Muscle of leg (tissue), 11 donors: Measurements from ENCODE around the gene CIDEA. TPM values are rescaled to one million over a fixed set of nuclear protein-coding genes. Genes with fewer than 3 reads are reported as not detected.
A peak's percentile ranks its signal among the peaks of the same experiment; 100 is the strongest.

Experiments
- DNase-seq: peaks from one replicate; pipeline ENCODE4 v3.0.0; 2013
- H3K27ac ChIP-seq: one replicate; pipeline ENCODE4 v1.5.1; 2013; ENCODE audit warnings: mild to moderate bottlenecking, low read length, control low read depth
- H3K27me3 ChIP-seq: one replicate; pipeline ENCODE4 v1.6.1; 2013; ENCODE audit warnings: low read length; ENCODE audit not compliant: control insufficient read depth, insufficient read depth
- H3K36me3 ChIP-seq: one replicate; pipeline ENCODE4 v1.6.1; 2013; ENCODE audit warnings: low read length; ENCODE audit not compliant: control insufficient read depth, insufficient read depth
- H3K4me1 ChIP-seq: one replicate; pipeline ENCODE4 v1.6.1; 2013; ENCODE audit warnings: low read length; ENCODE audit not compliant: control insufficient read depth, insufficient read depth
- H3K4me3 ChIP-seq: one replicate; pipeline ENCODE4 v1.5.1; 2013; ENCODE audit warnings: low read length, control low read depth
- H3K9me3 ChIP-seq: replicated peaks from 2 replicates; pipeline ENCODE4 v1.6.1; 2013; ENCODE audit warnings: low read depth, low read length; ENCODE audit not compliant: control insufficient read depth
- WGBS: methylation state at CpG from one replicate; pipeline ENCODE4 v1.1.5; 2013; ENCODE audit warnings: missing lambda C conversion rate; ENCODE audit not compliant: insufficient coverage; 5-methylcytosine and 5-hydroxymethylcytosine counted together
- polyA plus RNA-seq, 8 donors: library from polyadenylated mRNA; unstranded; fragments of 120-200 nt; gene quantifications; one replicate each; pipeline versions ENCODE4 v1.2.1 to v1.2.3, GENCODE V29; 2013; ENCODE audit warnings: inconsistent platforms in 1 of 8, low replicate concordance in 1 of 8; ENCODE audit not compliant: insufficient read length in 8 of 8, insufficient read depth in 1 of 8
- total RNA-seq: library from RNA; stranded (reverse); fragments of 120-200 nt; gene quantifications from one replicate; pipeline ENCODE4 v1.2.4, GENCODE V29; 2013

The CIDEA gene
- total and polyA plus RNA-seq, 9 donors: not detected

- Histone ChIP-seq H3K9me3 (no peaks in the 10 kb centered on the region), H3K27ac (peak overlapping the region; percentile 88), H3K27me3 (no peaks in the 10 kb centered on the region), H3K4me1 (peaks cover 45% of the 10 kb centered on the region), H3K36me3 (peaks cover 59% of the 10 kb centered on the region), H3K4me3 (no peak overlapping the region)
- peak; percentile 91 for DNase-seq
- 30% methylated on average over 2 of the region's 6 CpGs for whole genome bisulfite sequencing
These were observed 63.6 kb downstream of the CIDEA start for GRCh38 chr18:12317664-12318333.

- peaks cover 59% of the 10 kb centered on the region for H3K36me3 ChIP-seq
- WGBS: 27% methylated on average over 5 of the region's 5 CpGs
- H3K4me1 ChIP-seq: peaks cover 44% of the 10 kb centered on the region
- DNase-seq: no peak
- H3K27ac ChIP-seq: peak overlapping the region; percentile 88
- H3K27me3 ChIP-seq: no peaks in the 10 kb centered on the region
- H3K9me3 ChIP-seq: no peaks in the 10 kb centered on the region
- no peak overlapping the region for H3K4me3 ChIP-seq
These were observed 64.2 kb downstream of the CIDEA start for GRCh38 chr18:12318334-12318697.

GRCh38 chr18:12318857-12319256 is 64.7 kb downstream of the CIDEA start:
- peaks cover 39% of the 10 kb centered on the region for H3K4me1 ChIP-seq
- no peak for DNase-seq
- no peak overlapping the region for H3K4me3 ChIP-seq
- H3K36me3 ChIP-seq: peaks cover 58% of the 10 kb centered on the region
- peak overlapping the region; percentile 88 for H3K27ac ChIP-seq
- no CpG with 5 or more reads among the region's 5 CpGs for WGBS
- no peaks in the 10 kb centered on the region for H3K27me3 ChIP-seq
- H3K9me3 ChIP-seq: no peaks in the 10 kb centered on the region

GRCh38 chr18:12321333-12321732 is 67.2 kb downstream of the CIDEA start:
- Histone ChIP-seq H3K4me1 (peaks cover 21% of the 10 kb centered on the region), H3K4me3 (no peak overlapping the region), H3K9me3 (no peaks in the 10 kb centered on the region), H3K36me3 (peaks cover 63% of the 10 kb centered on the region), H3K27me3 (no peaks in the 10 kb centered on the region), H3K27ac (no peak overlapping the region)
- DNase-seq: no peak
- WGBS: 61% methylated on average over 4 of the region's 4 CpGs

- Histone ChIP-seq H3K4me3 (no peak overlapping the region), H3K4me1 (peaks cover 15% of the 10 kb centered on the region), H3K9me3 (no peaks in the 10 kb centered on the region), H3K27me3 (no peaks in the 10 kb centered on the region), H3K27ac (no peak overlapping the region), H3K36me3 (peaks cover 67% of the 10 kb centered on the region)
- no peak for DNase-seq
- 97% methylated on average over 58 of the region's 58 CpGs for WGBS
These were observed 71.0 kb downstream of the CIDEA start for GRCh38 chr18:12324991-12325725.

GRCh38 chr18:12325726-12326245 is 71.6 kb downstream of the CIDEA start:
- Histone ChIP-seq H3K9me3 (no peaks in the 10 kb centered on the region), H3K27me3 (no peaks in the 10 kb centered on the region), H3K4me3 (no peak overlapping the region), H3K4me1 (peaks cover 15% of the 10 kb centered on the region), H3K36me3 (peaks cover 69% of the 10 kb centered on the region), H3K27ac (no peak overlapping the region)
- DNase-seq: no peak
- 96% methylated on average over 24 of the region's 29 CpGs for WGBS

- H3K27me3 ChIP-seq: no peaks in the 10 kb centered on the region
- H3K36me3 ChIP-seq: peaks cover 68% of the 10 kb centered on the region
- H3K9me3 ChIP-seq: no peaks in the 10 kb centered on the region
- 86% methylated on average over 9 of the region's 12 CpGs for WGBS
- peaks cover 11% of the 10 kb centered on the region for H3K4me1 ChIP-seq
- H3K27ac ChIP-seq: no peak overlapping the region
- DNase-seq: no peak
- no peak overlapping the region for H3K4me3 ChIP-seq
These were observed 72.7 kb downstream of the CIDEA start for GRCh38 chr18:12326711-12327460.

Other genes starting within 250 kb of the CIDEA start
- not detected for gene ANKRD62, start 160.5 kb upstream of the CIDEA start, total RNA-seq
- under 1 TPM in 3 of 8 donors, not detected in 5; 0.04 to 0.07 (median 0.05) TPM for gene ANKRD62, start 160.5 kb upstream of the CIDEA start, polyA plus RNA-seq
- 230 TPM for gene TUBB6, start 53.9 kb downstream of the CIDEA start, total RNA-seq
- gene TUBB6, start 53.9 kb downstream of the CIDEA start, polyA plus RNA-seq: 100 to 1,000 TPM; 241 to 347 (median 284) TPM
- 46.1 TPM for gene AFG3L2, start 122.9 kb downstream of the CIDEA start, total RNA-seq
- gene AFG3L2, start 122.9 kb downstream of the CIDEA start, polyA plus RNA-seq: 10 to 100 TPM; 41.0 to 50.4 (median 42.7) TPM
- gene PRELID3A, start 153.6 kb downstream of the CIDEA start, total RNA-seq: 4.1 TPM
- 1 to 10 TPM; 5.0 to 7.4 (median 6.1) TPM for gene PRELID3A, start 153.6 kb downstream of the CIDEA start, polyA plus RNA-seq